Lower lobe of right lung (tissue), 2 donors: ENCODE data around the gene ABTB2. TPM values are rescaled to one million over a fixed set of nuclear protein-coding genes. Genes with fewer than 3 reads are reported as not detected.

ENCODE experiments used
- ATAC-seq, 2 donors: fragments of 200-7000 bp; cut with Tn5 transposase; one replicate each; pipeline ENCODE4 v1.9.1; 2020 to 2022; ENCODE audit warnings: mild to moderate bottlenecking in 2 of 2, moderate library complexity in 2 of 2
- DNase-seq: peaks from one replicate; pipeline ENCODE4 v3.0.0-alpha.2; 2020
- H3K27ac ChIP-seq: fragments of 200-600 bp; one replicate; pipeline ENCODE4 v1.8.0; 2022
- H3K27me3 ChIP-seq: fragments of 200-600 bp; one replicate; pipeline ENCODE4 v1.8.0; 2022; ENCODE audit warnings: low read depth
- H3K36me3 ChIP-seq: fragments of 200-600 bp; one replicate; pipeline ENCODE4 v1.8.0; 2022; ENCODE audit warnings: mild to moderate bottlenecking
- H3K4me1 ChIP-seq: fragments of 200-600 bp; one replicate; pipeline ENCODE4 v1.8.0; 2022
- H3K4me3 ChIP-seq: fragments of 200-600 bp; one replicate; pipeline ENCODE4 v1.8.0; 2022; ENCODE audit warnings: mild to moderate bottlenecking
- H3K9me3 ChIP-seq: fragments of 200-600 bp; one replicate; pipeline ENCODE4 v1.8.0; 2022
- intact Hi-C: fragments of 100-400 bp; cut with DNase I; formaldehyde crosslinking; loops from one replicate; pipeline ENCODE4 v1.11.0; 2022
- total RNA-seq: library from RNA; stranded (reverse); fragmentation: NEBNext Ultra II Directional; extraction: Animal tissue kit (Norgen Biotek cat#: 25700); gene quantifications from one replicate; pipeline ENCODE4 v1.2.1, GENCODE V29; 2021
- TF ChIP-seq, protein P1 (sequence below): fragments of 200-600 bp; IDR thresholded peaks from one replicate; pipeline ENCODE4 v1.8.0; 2022; ENCODE audit warnings: antibody characterized with exemption, mild to moderate bottlenecking
- donor health status: DM: no; HTN: yes; CAD: no; lungs with severe emphysema.

ABTB2 gene
- total RNA-seq, 1 donor from 2014 or later, result 2.7 TPM

DNA sequence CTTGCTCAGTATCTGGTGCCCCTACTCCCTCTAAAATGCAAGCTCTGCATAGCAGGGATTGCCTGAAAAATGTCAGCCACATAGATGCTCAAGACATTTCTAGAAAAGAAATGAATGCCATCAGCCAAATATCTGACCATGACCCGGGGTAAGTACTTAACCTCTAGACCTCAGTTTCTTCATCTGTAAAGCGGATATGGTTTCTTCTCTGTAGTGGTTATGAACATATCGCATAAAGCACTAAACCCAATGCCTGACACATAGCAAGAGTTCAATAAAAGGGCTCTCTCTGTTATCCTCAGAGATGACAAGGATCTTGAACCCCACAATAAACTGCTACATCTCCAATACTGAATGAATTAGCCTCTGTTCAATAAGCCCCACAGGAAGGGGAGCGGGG, 122.6 kb downstream of the ABTB2 start:
- Histone ChIP-seq H3K9me3 (no peaks in the 10 kb centered on the region), H3K27me3 (no peaks in the 10 kb centered on the region), H3K4me1 (peaks cover 8% of the 10 kb centered on the region), H3K4me3 (no peak overlapping the region), H3K27ac (no peak overlapping the region), H3K36me3 (no peaks in the 10 kb centered on the region)
- TF ChIP-seq, protein P1, sequence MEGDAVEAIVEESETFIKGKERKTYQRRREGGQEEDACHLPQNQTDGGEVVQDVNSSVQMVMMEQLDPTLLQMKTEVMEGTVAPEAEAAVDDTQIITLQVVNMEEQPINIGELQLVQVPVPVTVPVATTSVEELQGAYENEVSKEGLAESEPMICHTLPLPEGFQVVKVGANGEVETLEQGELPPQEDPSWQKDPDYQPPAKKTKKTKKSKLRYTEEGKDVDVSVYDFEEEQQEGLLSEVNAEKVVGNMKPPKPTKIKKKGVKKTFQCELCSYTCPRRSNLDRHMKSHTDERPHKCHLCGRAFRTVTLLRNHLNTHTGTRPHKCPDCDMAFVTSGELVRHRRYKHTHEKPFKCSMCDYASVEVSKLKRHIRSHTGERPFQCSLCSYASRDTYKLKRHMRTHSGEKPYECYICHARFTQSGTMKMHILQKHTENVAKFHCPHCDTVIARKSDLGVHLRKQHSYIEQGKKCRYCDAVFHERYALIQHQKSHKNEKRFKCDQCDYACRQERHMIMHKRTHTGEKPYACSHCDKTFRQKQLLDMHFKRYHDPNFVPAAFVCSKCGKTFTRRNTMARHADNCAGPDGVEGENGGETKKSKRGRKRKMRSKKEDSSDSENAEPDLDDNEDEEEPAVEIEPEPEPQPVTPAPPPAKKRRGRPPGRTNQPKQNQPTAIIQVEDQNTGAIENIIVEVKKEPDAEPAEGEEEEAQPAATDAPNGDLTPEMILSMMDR, result no peak
- no peak for DNase-seq
- ATAC-seq, result no peak
- intact Hi-C loops, result no loop called here

DNA sequence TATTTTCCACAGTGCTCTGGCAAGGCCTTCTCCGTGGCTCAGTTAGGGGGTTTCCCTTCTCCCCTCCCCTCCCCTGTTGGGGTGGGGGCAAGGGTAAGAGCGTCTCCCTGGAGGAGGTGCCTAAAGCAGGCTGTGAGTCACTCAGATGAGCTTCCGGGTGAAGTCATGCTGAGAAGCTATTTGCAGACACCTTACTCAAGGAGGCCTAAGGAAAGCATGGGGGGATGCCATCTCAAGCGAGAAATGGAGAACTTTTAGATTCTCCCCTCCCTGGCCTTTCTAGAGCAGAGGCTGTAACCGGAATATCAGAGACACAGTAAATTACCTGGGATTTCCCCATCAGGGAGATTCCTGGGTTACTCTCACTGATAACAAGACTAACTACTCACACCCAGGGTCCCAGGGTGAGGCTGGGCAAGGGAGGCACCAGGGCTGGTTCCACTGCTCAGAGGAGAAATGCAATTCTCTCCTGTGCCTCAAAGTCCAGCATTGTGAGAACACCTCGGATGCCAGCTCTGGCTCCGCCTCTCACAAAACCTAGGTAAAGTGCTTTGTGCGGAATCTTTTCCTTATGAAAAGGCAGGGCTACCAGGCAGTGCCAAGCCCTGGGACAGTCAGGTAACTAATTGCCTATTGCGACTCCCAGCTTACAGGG, 123.6 kb downstream of the ABTB2 start:
- no peaks in the 10 kb centered on the region for H3K36me3 ChIP-seq
- TF ChIP-seq, protein P1, result no peak
- DNase-seq (no peak), ATAC-seq (peak; percentile 91 to 95)
- peaks cover 8% of the 10 kb centered on the region for H3K4me1 ChIP-seq
- no peaks in the 10 kb centered on the region for H3K27me3 ChIP-seq
- H3K27ac ChIP-seq, result no peak overlapping the region
- intact Hi-C loops, result no loop called here
- no peaks in the 10 kb centered on the region for H3K9me3 ChIP-seq
- H3K4me3 ChIP-seq, result no peak overlapping the region

DNA sequence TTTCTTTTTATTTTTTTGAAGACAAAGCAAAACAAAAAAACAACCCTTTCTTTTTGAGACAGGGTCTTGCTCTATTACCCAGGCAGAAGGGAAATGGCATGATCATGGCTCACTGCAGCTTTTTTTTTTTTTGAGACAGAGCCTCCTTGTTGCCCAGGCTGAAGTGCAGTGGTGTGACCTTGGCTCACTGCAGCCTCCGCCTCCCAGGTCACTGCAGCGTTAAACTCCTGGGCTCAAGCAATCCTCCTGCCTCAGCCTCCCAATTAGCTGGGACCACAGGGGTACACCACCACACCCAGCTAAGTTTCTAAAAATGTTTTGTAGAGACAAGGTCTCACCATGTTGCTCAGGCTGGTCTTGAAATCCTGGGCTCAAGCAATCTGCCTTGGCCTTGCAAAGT, 124.6 kb downstream of the ABTB2 start:
- no peak for ATAC-seq

DNA sequence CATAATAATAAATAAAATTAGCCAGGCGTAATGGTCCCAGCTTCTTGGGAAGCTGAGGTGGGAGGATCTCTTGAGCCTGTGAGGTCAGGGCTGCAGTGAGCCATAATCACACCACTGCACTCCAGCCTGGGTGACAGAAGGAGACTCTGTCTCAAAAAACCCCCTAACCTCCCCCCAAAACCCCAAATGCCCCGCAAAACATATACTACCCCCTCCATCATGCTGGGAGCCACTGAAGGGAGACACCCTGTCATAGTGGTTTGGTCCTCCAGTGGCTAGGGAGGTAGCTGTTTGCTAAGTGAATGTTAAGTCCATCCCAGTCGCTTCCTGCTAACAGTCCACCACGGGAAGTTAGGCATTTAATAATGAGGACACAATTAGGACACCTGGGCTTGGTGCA, 125.0 kb downstream of the ABTB2 start:
- peaks cover 8% of the 10 kb centered on the region for H3K4me1 ChIP-seq
- H3K27me3 ChIP-seq, result no peaks in the 10 kb centered on the region
- no peak for ATAC-seq
- no peaks in the 10 kb centered on the region for H3K36me3 ChIP-seq
- no peaks in the 10 kb centered on the region for H3K9me3 ChIP-seq
- H3K27ac ChIP-seq, result no peak overlapping the region
- intact Hi-C loops, result no loop called here
- TF ChIP-seq, protein P1, result no peak
- H3K4me3 ChIP-seq, result no peak overlapping the region
- DNase-seq, result no peak

More for the DNA sequence above, 124.6 kb downstream of the ABTB2 start:
- intact Hi-C loops, result no loop called here
- H3K4me1 ChIP-seq, result peaks cover 8% of the 10 kb centered on the region
- no peak for DNase-seq
- H3K27me3 ChIP-seq, result no peaks in the 10 kb centered on the region
- no peaks in the 10 kb centered on the region for H3K36me3 ChIP-seq
- H3K4me3 ChIP-seq, result no peak overlapping the region
- no peak overlapping the region for H3K27ac ChIP-seq
- TF ChIP-seq, protein P1, result no peak
- no peaks in the 10 kb centered on the region for H3K9me3 ChIP-seq

DNA sequence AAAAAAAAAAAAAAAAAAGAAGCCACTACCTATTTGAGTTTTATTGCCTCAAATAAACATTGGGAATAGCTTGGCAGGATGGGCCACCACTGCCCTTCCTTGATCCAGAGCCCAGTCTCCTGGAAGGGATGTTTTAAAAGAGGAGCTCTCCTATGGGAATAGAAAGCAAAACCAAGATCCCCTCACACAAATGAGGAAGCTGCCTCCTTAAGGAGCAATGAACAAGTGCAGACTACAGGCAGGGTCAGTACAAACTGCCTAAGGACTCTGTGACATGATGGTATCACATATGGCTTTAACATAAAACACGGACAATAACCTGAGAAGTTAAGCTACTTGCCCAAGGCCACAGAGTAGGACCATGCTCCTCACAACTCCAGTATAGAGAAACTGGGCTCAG, 131.6 kb downstream of the ABTB2 start:
- intact Hi-C loops, result no loop called here
- peak in 1 of 2 donors; percentile 25 for ATAC-seq
- no peak overlapping the region for H3K27ac ChIP-seq

More for the DNA sequence above, 131.6 kb downstream of the ABTB2 start:
- no peaks in the 10 kb centered on the region for H3K9me3 ChIP-seq
- no peaks in the 10 kb centered on the region for H3K36me3 ChIP-seq
- H3K4me3 ChIP-seq, result no peak overlapping the region
- no peak for DNase-seq
- H3K4me1 ChIP-seq, result no peaks in the 10 kb centered on the region
- H3K27me3 ChIP-seq, result no peaks in the 10 kb centered on the region
- TF ChIP-seq, protein P1, result no peak
